ENCODE results near the gene NCAM1.
A peak's percentile ranks its signal among the peaks of the same experiment; 100 is the strongest.
"Not testable (repeated sequence)": the region's sequence is repeated elsewhere in the genome, so short reads cannot be mapped to it uniquely, and the experiment has no call there.

The NCAM1 gene

GRCh38 chr11:113274713-113275582, 313.7 kb downstream of the NCAM1 start:
- DNase-seq (ENCODE audit: low read depth in 3 of 3) = no peak

GRCh38 chr11:113275602-113276001, 314.4 kb downstream of the NCAM1 start:
- DNase-seq (ENCODE audit: low read depth in 3 of 3) = no peak

GRCh38 chr11:113276466-113276865, 315.2 kb downstream of the NCAM1 start:
- DNase-seq (ENCODE audit: low read depth in 3 of 3) = no peak

- DNase-seq (ENCODE audit: low read depth in 3 of 3) = no peak
Measured at GRCh38 chr11:113277907-113278306, 316.7 kb downstream of the NCAM1 start.

GRCh38 chr11:113278481-113278880, 317.3 kb downstream of the NCAM1 start:
- no peak for DNase-seq (ENCODE audit: low read depth in 3 of 3)

- no peak for DNase-seq (ENCODE audit: low read depth in 3 of 3)
Measured at GRCh38 chr11:113278925-113279324, 317.7 kb downstream of the NCAM1 start.

GRCh38 chr11:113279591-113279990, 318.4 kb downstream of the NCAM1 start:
- no peak for DNase-seq (ENCODE audit: low read depth in 3 of 3)

- DNase-seq (ENCODE audit: low read depth in 3 of 3) = no peak
Measured at GRCh38 chr11:113281052-113281725, 320.0 kb downstream of the NCAM1 start.

- DNase-seq (ENCODE audit: low read depth in 3 of 3) = no peak
Measured at GRCh38 chr11:113282898-113283437, 321.7 kb downstream of the NCAM1 start.

- DNase-seq (ENCODE audit: low read depth in 3 of 3) = no peak
Measured at GRCh38 chr11:113283881-113284280, 322.7 kb downstream of the NCAM1 start.

GRCh38 chr11:113286009-113286408, 324.8 kb downstream of the NCAM1 start:
- DNase-seq (ENCODE audit: low read depth in 3 of 3) = no peak

- DNase-seq (ENCODE audit: low read depth in 3 of 3) = no peak
Measured at GRCh38 chr11:113286509-113287497, 325.6 kb downstream of the NCAM1 start.

GRCh38 chr11:113287801-113288200, 326.6 kb downstream of the NCAM1 start:
- DNase-seq (ENCODE audit: low read depth in 3 of 3) = no peak

GRCh38 chr11:113288286-113288863, 327.2 kb downstream of the NCAM1 start:
- DNase-seq (ENCODE audit: low read depth in 3 of 3) = no peak

GRCh38 chr11:113289431-113290187, 328.4 kb downstream of the NCAM1 start:
- peak; percentile 29 to 61 (median 47) for DNase-seq (ENCODE audit: low read depth in 3 of 3)

GRCh38 chr11:113293936-113294335, 332.7 kb downstream of the NCAM1 start:
- DNase-seq (ENCODE audit: low read depth in 3 of 3) = no peak

GRCh38 chr11:113295993-113296392, 334.8 kb downstream of the NCAM1 start:
- no peak for DNase-seq (ENCODE audit: low read depth in 3 of 3)

GRCh38 chr11:113296447-113297205, 335.4 kb downstream of the NCAM1 start:
- DNase-seq (ENCODE audit: low read depth in 3 of 3) = no peak

- DNase-seq (ENCODE audit: low read depth in 3 of 3) = not testable (repeated sequence)
Measured at GRCh38 chr11:113298496-113298895, 337.3 kb downstream of the NCAM1 start.

GRCh38 chr11:113304916-113305315, 343.7 kb downstream of the NCAM1 start:
- DNase-seq (ENCODE audit: low read depth in 3 of 3) = no peak
